CD4-positive, alpha-beta T cell treated with Interleukin-4 for 1 hour (primary cell): ENCODE measurements around the gene HAUS8.

ENCODE experiments used
- DNase-seq, 2 donors: peaks; one replicate each; pipeline ENCODE4 v3.0.0-alpha.2; 2020 to 2022

Gene HAUS8

GRCh38 chr19:17074634-17075034 lies 618 bp downstream of the HAUS8 start:
- DNase-seq = no peak

GRCh38 chr19:17073869-17074633 lies 1.2 kb downstream of the HAUS8 start:
- peak; percentile 11 to 25 for DNase-seq

GRCh38 chr19:17070912-17071311 lies 4.3 kb downstream of the HAUS8 start:
- DNase-seq = no peak

DNA sequence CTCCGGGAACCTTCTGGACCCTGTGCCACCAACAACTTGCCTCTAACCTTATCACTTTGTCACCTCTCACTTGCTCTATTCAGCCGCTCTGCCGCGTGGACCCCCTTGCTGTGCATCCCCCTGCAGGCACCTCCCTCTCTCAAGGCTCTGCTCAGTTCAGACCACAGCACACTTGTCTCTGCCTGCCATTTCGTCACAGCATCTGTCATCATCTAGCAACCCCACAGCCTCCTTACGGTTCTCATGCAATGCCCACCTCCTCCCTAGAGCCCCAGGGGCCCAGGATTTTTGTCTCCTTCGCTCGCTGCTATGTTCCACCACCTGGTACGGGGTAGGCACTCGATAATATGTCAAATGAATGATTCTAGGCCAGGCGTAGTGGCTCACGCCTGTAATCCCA lies 4.8 kb downstream of the HAUS8 start:
- DNase-seq = no peak

DNA sequence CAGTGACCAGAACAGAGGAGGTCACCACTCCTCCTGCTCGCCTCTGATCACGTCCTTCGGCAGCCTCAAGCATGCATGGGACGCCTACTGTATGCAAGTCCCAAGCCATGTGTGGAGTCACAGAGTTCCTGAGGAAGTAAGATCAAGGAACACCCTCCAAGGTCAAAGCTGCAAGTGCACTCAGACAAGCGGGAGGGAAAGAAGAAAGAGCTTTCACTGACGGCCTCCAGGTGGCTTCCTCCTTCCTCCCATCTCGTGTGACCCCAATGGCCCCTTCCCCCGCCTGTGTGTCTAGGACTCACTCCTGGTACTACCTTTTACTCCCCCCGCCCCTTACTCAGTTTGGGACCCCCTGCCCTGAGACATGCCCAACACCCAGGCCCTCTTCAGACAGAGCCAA lies 6.1 kb downstream of the HAUS8 start:
- no peak for DNase-seq

DNA sequence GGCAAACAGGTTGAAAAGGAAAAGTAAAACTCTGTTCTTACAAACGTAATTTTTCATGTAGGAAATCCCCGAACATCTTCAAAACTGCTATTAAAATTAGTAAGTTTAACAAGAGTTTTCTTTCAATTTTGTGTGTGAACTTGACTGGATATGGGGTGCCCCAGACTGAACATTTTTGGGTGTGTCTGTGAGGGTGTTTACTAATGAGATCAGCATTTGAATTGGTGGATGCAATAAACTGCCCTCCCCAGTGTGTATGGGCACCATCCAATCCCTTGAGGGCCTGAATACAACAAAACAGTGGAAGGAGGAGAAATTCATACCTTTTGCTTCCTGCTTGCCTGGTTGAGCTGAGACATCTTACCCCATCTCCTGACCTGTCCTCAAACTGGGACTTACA lies 11.8 kb downstream of the HAUS8 start:
- DNase-seq = no peak

DNA sequence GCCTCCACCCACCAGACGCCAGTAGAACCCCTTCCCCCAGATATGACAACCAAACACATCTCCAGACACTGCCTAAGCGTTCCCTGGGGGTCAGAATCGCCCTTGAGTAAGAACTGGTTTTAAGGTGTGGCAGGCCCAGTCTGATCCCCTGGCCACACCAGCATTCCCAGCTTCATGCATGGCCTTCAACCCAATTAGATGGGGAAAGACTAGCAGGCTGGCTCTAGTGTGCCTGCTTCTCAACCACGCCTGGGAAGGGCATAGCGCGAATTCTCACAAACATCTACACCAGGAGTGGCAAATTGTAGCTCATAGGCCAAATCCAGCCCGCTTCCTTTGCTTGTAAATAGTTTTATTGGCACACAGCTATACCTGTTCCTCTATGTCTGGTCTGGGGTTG lies 13.6 kb downstream of the HAUS8 start:
- DNase-seq = no peak

GRCh38 chr19:17061205-17061604 lies 14.0 kb downstream of the HAUS8 start:
- DNase-seq = no peak

GRCh38 chr19:17060802-17061201 lies 14.4 kb downstream of the HAUS8 start:
- DNase-seq = no peak

DNA sequence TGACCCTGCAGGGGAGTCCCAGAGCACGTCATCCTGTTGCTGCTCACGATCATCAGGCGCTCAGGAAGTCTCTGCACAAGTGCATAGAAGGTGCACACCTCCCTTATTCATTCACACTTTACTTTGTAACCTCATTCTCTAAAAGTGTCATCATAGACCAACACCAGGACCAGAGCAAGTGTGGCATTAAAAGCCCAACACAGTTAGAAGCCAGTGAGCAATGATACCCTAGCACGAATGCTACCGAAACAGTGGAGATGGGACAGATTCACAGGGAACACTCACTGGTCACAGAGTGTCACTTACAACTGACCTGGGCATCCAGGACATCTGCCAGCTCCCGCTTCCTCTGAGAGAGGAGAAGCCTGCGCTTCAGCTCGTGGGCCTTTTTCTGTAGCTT lies 17.0 kb downstream of the HAUS8 start:
- no peak for DNase-seq

DNA sequence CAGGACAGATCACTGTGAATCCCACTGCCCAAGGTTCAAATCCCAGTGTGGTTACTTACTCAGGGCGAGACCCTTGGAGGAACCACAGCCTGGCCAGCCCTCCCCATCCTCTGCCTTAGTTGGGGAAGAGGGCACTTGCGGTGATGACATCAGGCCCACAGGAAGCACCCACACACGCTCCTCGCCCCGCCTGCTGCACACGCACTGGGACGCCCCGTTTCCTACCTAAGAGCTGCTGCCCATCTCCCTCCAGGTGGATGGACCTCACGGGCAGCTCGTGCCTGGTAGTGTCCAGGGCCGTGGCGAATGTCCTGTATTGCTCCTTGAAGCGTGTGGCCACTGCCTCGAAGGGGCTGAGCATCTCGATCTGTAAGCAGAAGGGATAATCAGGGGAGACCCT lies 19.6 kb downstream of the HAUS8 start:
- DNase-seq = no peak

DNA sequence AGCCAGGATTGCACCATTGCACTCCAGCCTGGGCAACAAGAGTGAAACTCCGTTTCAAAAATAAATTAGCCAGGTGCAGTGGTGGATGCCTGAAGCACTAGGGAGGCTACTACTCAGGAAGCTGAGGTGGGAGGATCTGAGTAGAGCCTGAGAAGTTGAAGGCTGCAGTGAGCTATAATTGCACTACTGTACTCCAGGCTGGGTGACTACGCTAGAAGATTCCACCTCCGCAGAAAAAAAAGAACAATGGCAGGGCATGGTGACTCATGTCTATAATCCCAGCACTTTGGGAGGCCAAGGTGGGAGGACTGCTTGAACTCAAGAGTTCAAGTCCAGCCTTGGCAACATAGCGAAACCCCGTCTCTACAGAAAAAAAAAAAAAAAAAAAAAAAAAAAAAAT lies 20.5 kb downstream of the HAUS8 start:
- DNase-seq = no peak

- DNase-seq = peak; percentile 22 to 46
These were observed 22.8 kb downstream of the HAUS8 start for GRCh38 chr19:17052439-17052838.

- no peak for DNase-seq
These were observed 25.5 kb downstream of the HAUS8 start for GRCh38 chr19:17049711-17050280.

DNA sequence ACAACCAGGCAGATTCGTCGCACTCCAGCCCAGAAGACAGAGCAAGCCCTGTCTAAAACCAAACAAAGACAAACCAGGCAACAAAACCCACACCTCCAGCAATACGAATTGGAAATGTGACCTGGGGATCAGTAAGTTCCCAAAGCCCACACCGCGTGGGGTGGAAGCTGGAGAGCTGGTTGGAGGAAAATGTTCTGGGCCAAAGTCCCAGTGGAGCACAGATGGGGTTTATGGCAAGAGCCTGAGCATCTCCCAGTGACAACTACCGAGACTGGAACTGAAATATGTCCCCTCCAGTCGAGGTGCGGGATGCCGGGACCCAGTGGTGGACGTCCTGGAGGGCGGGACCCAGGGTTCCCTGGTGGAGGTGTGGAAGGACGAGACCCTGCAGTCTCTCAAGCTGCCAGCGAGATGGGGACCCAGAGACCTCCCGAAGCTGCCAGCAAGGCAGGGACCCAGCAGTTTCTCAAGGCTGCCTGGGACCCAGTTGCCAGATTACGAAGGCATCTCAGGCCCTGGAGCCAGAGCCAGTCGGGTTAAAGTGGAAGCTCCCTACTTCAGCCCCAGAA lies 26.3 kb downstream of the HAUS8 start:
- no peak for DNase-seq

DNA sequence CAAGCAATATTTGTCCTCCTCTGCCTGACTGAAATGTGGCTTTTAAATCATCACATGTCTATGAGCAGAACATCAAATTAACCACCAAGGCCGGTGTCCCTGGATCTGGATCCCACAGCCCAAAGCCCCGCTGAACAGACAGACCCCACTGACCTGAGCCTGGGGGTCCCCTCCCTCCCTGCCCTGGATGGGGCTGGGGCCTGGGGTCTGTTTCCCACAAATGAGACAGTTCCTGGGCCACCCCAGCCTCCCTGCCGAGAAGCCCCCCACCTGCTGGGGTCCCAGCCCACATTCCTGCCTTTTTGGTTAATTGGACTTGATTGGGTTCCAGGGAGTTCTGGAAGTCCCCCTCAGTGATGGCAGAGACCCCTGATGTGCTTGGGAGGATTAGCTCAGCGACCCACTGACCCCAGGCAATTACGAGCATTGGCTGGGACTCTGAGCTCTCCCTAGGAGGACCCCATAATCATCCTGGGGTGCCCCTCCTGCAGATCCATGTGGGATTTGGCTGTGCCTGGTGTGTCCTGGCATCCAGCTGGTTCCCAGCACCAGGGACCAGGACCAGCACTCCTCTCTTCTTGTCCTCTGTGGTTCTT lies 29.2 kb downstream of the HAUS8 start:
- DNase-seq = no peak

GRCh38 chr19:17043744-17044143 lies 31.5 kb downstream of the HAUS8 start:
- DNase-seq = no peak

DNA sequence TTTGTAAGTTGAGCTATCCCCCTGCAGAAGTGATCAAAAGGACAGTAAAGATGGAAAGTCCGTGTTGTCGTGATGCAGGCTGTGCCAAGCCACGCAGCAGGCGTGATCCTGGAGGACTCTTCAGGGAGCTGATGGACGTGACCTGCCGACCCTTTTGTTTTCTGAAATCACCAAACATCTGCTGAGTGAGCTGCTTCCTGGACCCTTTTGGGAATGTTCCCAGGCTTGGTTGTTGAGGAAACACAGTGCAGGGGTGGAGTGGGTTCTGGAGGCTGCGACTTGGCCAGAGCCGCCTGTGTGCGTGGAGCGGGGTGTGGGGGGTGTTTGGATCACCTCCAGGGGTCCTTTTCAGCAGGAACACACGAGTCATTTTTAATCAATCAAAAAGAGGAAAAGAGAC lies 33.3 kb downstream of the HAUS8 start:
- no peak for DNase-seq

GRCh38 chr19:17037966-17038500 lies 37.2 kb downstream of the HAUS8 start:
- DNase-seq = no peak

DNA sequence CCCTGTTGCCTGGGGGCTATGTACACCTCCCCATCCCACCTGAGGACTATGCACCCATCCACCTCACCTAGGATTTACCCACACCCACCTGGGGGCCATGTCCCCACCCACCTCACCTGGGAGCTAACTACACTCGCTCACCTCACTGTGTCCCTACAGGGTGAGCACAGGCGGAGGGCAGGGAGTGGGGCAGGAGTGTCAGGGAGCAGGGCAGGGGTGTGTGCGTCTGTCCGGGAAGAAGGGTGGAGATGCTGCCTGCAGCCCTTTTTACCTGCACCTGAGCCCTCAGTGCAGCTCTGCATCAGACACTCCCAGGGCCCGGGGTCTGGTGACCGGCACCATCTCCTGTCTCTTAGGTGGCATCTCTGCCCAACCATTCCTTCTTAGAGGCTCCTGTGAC lies 38.1 kb downstream of the HAUS8 start:
- DNase-seq = no peak

GRCh38 chr19:17036640-17037039 lies 38.6 kb downstream of the HAUS8 start:
- no peak for DNase-seq

DNA sequence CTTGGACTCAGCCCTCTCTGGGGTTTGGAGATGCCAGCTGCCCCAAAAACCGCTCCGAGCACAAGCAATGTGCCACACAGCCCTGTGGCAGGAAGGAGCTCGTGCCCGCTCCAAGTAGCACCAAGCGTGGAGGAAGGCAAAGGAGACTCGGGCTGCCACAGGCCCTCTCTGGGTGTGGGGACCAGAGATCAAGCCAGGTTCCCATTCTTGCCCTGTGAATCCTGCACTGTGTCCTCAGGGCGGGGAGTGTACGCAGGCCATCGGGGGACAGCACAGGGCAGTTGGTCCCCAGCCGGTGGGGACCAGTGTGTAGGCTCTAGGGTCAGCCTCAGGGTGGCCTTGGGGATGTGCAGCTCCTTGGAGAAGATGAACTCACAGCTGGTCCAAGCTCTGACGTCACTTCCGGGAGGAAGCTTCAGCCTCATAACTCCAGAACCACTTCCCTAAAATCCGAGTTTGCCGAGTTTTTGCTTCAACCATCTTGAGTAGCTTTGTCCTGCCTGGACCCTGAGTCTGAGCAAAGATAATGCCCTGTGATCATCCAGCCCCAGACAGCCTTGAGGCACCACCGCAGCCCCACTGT lies 39.3 kb downstream of the HAUS8 start:
- peak; percentile 7 to 72 for DNase-seq

DNA sequence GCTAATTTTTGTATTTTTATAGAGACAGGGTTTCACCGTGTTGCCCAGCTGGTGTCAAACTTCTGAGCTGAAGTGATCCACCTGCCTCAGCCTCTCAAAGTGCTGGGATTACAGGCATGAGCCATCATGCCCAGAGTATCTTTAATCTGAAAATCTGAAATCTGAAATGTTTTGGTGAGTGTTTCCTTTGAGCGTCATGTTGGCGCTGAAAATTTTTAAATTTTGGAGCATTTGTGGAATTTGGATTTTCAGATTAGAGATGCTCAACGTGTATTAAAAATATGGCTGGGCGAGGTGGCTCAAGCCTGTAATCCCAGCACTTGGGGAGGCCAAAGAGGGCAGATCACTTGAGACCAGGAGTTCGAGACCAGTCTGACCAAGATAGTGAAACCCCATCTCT lies 43.5 kb downstream of the HAUS8 start:
- DNase-seq = no peak
